GM20431 (cell line): ENCODE measurements around the gene CYB5A.
"Not testable (repeated sequence)": the region's sequence is repeated elsewhere in the genome, so short reads cannot be mapped to it uniquely, and the experiment has no call there.

Experiments
- in situ Hi-C: fragments of 300-500 bp; cut with MseI, MboI; formaldehyde crosslinking; loops from one replicate; pipeline ENCODE4 v1.15.0; 2020; ENCODE audit warnings: low sequenced_read_pairs; ENCODE audit not compliant: unreplicated experiment

Gene CYB5A

GRCh38 chr18:74303306-74303705 is 11.5 kb upstream of the CYB5A start:
- in situ Hi-C loops: no loop called here

- in situ Hi-C loops: no loop called here
Measured at GRCh38 chr18:74299746-74300145, 8.0 kb upstream of the CYB5A start.

GRCh38 chr18:74299162-74299561 is 7.4 kb upstream of the CYB5A start:
- in situ Hi-C loops: no loop called here

- in situ Hi-C loops: no loop called here
Measured at GRCh38 chr18:74294526-74294925, 2.8 kb upstream of the CYB5A start.

GRCh38 chr18:74292982-74293381 is 1.2 kb upstream of the CYB5A start:
- in situ Hi-C loops: not testable (repeated sequence)

- in situ Hi-C loops: no loop called here
Measured at GRCh38 chr18:74292541-74292858, 737 bp upstream of the CYB5A start.

GRCh38 chr18:74291472-74291770 is 342 bp downstream of the CYB5A start:
- in situ Hi-C loops: no loop called here

- in situ Hi-C loops: no loop called here
Measured at GRCh38 chr18:74290794-74291471, 830 bp downstream of the CYB5A start.

- in situ Hi-C loops: no loop called here
Measured at GRCh38 chr18:74290021-74290420, 1.7 kb downstream of the CYB5A start.

GRCh38 chr18:74289137-74289536 is 2.6 kb downstream of the CYB5A start:
- in situ Hi-C loops: no loop called here

- in situ Hi-C loops: no loop called here
Measured at GRCh38 chr18:74288730-74289129, 3.0 kb downstream of the CYB5A start.

- in situ Hi-C loops: no loop called here
Measured at GRCh38 chr18:74288041-74288440, 3.7 kb downstream of the CYB5A start.

- in situ Hi-C loops: no loop called here
Measured at GRCh38 chr18:74286856-74287255, 4.9 kb downstream of the CYB5A start.

GRCh38 chr18:74286106-74286855 is 5.5 kb downstream of the CYB5A start:
- in situ Hi-C loops: no loop called here

- in situ Hi-C loops: not testable (repeated sequence)
Measured at GRCh38 chr18:74285583-74285982, 6.2 kb downstream of the CYB5A start.

GRCh38 chr18:74284980-74285355 is 6.8 kb downstream of the CYB5A start:
- in situ Hi-C loops: no loop called here

- in situ Hi-C loops: no loop called here
Measured at GRCh38 chr18:74284191-74284979, 7.4 kb downstream of the CYB5A start.

- in situ Hi-C loops: no loop called here
Measured at GRCh38 chr18:74283646-74284045, 8.1 kb downstream of the CYB5A start.

- in situ Hi-C loops: no loop called here
Measured at GRCh38 chr18:74282755-74283554, 8.8 kb downstream of the CYB5A start.

GRCh38 chr18:74281980-74282754 is 9.6 kb downstream of the CYB5A start:
- in situ Hi-C loops: no loop called here
